ENCODE measurements around the gene ALDH16A1.
"Not testable (repeated sequence)": the region's sequence is repeated elsewhere in the genome, so short reads cannot be mapped to it uniquely, and the experiment has no call there.

The ALDH16A1 gene

DNA sequence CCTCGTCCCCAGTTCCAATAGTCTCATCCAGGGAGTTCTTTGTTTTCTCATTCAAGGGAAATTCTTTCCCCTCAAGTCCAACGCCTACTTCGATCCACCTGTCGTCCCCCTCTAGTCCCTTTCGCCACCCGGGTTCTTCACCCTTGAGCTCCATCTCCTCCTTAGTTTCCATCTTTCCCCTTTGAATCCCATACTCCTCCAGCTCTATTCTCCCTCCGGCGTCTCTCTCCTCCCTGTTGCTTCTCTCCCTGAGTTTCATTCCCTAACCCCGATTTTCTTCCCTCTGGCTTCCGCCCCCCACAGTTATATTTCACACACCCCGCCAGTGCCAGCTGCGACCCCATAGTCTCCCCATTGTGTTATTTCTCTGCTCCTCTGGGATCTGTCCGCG lies 11.1 kb upstream of the ALDH16A1 start:
- no peak for DNase-seq

DNA sequence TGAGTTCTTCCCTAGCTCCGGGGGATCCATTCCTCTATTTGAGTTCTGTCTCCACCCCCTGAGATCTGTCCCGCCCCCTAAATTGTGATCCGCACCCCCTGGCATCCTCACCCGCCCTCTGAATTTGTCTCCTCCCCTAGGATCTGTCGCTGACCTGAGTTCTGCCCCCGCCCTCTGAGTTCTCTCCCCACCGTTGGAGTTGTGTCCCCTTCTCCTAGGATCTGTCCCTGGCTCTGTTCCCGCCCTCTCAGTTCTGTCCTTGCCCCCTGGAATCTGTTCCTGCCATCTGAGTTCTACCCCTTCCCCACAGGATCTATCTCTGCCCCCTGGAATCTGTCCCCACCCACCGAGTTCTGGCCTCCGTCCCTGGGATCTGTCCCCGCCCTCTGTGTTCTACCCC lies 10.7 kb upstream of the ALDH16A1 start:
- DNase-seq = peak; percentile 22

DNA sequence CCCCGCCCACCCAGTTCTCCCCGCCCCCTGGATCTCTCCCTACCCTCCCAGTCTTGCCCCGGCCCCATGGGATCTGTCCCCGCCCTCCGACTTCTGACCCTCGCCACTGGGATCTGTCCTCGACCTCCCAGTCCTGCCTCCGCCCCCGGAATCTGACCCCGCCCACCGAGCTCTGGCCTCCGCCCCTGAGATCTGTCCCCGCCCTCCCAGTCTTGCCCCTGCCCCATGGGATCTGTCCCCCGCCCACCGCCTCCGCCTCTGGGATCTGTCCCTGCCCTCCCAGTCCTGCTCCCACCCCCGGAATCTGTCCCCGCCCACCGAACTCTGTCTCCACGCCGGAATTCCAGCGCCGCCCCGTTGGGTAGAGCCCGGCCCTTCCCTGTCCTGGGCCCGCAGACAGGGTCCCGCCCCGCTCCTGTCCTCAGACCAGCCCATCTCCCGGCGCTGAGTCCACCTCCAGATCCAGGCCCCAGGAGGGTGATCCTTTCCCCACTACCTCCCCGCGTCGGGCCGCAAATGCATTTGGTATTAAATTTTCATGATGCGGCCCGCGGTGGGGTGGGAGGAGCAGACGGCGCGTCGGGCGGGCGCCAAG lies 10.2 kb upstream of the ALDH16A1 start:
- DNase-seq = peak; percentile 86

DNA sequence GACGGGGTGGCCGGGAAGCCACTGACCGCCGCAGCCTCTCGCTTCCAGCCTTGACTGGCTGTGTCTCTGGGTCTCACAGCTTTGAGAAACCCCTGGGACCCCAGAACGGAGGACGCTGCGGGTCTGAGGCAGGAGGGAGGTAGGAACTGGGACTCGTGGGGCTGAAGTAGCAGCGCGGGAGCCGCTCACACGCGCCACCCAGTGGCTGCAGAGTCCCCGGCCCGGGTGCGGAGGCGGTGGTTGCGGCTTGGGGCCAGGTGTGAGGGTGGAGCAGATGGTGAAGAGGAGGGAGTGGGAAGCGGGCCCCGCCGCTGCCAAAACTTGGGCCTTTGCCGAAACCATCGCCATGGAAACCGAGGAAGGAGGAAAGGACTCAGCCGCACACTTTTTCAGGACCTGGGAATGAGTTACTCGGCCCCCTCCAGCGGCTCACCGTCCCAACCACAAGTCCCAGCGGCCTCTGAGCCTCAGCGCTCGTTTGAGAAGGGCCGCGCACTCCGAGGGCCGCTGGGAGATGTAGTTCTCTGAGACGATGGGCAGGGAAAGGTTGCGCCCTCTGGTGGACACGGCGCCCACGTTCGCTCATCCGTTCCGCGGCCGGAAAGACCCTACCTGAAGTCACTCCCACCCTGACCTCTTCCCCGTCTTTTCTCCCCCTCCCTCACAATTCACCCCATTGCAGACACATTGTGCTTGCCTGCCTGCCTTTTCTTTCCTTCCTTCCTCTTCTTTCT lies 9.5 kb upstream of the ALDH16A1 start:
- peak; percentile 91 for DNase-seq

DNA sequence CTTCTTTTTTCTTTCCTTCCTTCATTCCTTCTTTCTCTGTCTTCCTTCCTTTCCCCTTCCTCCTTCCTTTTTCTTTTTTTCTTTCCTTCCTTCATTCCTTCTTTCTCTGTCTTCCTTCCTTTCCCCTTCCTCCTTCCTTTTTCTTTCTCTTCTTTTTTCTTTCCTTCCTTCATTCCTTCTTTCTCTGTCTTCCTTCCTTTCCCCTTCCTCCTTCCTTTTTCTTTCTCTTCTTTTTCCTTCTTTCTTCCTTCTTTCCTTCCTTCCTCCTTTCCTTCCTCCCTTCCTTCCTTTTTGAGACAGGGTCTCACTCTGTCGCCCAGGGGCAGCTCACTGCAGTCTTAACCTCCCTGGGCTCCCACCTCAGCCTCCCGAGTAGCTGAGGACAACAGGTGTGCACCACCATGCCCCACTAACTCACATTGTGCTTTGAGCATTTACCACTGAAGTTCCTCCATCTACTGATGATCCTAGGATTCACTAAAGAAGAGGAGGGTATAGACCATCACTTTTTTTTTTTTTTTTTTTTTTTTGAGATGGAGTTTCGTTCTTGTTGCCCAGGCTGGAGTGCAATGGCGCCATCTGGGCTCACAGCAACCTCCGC lies 8.8 kb upstream of the ALDH16A1 start:
- not testable (repeated sequence) for DNase-seq

DNA sequence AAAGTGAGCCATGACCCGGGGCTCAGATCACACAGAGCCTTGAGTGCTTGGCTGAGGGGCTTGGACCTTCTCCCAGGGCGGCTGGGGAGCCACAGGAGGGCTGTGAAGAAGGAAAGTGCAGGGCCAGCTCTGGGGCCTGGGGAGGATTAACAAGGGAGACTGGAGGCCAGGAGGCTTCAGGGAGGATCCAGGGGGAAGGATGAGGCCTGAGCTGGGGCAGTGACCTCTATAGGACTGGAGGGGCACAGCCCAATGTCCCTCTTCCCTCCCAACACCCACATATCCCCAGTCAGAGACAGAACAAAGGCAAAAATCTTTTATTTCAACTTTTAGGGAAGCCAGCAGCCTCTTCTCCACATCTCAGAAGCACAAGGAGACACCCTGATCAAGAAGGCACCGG lies 7.0 kb upstream of the ALDH16A1 start:
- no peak for DNase-seq

DNA sequence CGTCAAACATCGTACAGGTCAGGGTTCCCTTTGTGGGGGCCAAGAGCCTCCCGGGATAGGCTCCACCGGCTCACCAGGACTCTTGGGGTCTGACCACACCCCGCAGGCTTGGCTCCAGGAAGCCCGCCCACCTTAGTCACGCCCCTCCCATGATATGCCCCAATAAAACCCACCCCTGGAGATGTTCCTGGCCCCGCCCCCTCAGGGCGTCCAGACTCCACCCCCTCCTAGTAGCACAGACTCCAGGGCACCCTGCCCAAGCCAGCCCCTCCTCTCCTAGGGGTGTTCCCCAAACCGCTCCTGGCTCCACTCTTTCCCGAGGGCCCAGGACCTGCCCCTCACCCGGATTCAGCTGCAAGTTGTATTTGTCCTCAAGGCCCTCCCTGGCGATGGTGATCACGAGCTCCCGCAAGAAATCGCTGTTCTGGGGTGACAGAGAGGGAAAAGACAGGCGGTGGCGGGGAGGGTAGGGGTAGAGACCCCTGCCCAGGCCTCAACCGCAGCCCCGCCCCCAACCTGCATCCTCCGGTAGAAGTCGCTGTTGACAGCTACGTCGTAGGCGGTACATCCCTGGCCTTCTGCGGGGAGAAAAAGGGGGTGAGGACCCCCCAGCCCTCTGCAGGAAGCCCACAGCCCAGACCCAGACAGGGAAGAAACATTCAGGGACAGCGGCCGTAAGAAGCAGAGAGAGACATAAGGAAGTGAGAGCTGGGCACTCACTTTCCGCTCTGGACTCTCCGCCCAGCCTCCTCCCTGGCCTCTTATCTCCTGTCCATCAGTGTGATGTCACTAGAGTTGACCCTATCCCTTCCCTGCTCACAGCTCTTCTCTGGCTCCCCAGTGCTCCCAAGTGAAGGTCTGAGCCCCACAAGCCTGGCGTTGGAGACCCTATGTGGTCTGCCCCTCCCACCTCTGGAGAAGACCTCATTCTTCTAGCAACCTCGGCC lies 5.3 kb upstream of the ALDH16A1 start:
- DNase-seq = peak; percentile 14

DNA sequence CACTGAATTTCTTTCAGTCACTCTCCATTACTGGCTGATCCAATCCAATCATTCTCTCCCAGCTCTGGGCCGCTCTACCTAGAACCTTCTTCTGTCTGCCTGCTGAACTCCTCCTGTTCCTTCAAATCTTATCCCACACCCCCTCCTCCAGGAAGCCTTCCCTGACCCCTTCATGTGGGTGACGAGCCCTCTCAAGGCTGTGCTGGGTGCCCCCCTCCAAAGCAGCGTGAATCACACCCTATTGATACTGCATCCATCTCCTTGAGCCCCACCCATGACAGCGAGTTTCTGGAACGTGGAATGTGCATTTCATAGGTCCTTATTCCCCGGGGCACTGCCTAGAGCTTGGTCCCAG lies 4.6 kb upstream of the ALDH16A1 start:
- DNase-seq = no peak

DNA sequence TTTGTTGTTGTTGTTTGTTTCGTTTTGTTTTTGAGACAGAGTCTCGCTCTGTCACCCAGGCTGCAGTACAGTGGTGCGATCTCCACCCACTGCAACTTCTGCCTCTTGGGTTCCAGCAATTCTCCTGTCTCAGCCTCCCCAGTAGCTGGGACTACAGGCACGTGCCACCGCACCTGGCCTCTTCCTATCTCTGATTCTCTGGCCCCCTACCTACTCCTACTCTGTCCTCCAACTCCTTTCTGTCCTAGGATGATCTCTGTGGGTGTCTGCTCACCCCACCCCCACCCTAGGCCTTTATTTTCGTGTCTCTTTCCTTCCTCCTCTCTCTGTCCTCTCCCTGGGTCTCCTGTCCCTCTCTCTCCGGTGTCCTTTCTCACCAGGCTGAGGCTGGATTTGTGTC lies 2.6 kb upstream of the ALDH16A1 start:
- DNase-seq = no peak

DNA sequence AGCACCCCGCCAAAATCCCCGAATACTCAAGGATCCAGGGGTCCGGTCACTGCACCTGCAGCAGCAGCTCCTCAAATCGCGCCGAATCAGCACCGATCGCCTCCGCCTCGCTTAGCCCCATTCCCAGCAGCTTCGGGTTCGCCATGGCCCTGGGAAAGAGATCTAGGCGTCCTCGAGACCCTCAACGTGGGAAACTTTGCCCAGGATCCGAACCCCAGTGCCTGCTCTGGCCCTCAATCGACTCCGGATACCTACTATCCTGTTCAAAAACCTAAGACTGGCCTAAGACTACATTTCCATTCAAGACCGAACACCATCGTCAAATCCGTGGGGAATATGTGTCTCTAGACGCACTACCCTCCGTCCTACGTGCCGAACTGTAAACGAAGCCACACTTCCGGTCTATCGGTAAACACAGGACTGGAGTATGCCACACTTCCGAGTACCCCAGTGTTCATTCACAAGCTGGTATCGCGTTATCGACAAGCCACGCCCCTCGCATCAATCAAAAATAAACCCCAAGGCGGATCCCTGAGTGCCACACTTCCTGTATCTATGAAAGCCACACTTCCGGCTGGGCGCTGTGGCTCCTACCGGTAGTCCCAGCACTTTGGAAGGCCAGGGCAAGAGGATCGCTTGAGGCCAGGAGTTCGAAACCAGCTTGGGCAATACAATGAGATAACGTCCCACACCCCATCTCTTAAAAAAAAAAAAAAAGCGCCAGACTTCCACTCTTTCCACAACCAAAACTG lies 1.4 kb upstream of the ALDH16A1 start, which contains the start of gene PIH1D1:
PIH1D1 (minus strand) TSS at position 385 of the 752 bp plus-strand sequence; CDS start at position 145, 240 bp downstream.
- peak; percentile 93 for DNase-seq

DNA sequence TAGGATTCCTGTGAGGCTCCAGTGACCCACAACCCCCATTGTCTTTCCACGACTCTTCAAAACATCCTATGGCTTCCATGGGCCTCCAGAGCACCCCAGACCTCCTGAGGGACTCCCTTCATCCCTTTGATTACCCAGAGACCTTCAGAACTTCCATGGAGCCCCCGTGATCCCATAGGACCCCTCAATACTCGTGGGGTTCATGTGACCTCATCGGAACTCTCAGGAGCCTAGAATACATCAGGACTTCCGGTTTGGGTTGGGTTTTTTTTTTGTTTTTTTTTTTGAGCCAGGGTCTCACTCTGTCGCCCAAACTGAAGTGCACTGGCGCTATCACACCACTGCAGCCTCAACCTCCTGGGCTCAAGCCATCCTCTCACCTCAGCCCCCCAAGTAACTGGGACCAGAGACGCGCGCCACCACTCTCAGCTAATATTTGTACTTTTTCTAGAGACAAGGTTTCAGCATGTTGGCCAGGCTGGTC lies 774 bp downstream of the ALDH16A1 start:
- DNase-seq = no peak

DNA sequence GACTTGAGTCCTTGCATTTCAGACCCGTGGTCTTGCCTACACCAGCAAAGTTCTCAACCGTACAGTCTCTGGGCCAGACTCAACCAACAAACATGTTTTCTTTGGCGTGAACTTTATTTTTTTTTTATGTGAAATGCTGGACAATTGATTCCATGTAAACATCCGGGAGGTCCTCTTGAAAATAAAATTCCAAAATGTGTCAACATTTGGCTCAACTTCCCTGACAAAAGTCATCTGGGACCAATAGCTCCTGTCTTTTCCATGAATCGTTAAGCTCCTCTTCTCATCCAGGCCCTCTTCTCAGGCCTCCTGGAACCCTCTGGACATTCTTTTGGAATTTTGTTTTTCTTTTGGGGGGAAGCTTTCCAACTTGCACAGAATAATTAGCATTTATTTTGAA lies 2.7 kb downstream of the ALDH16A1 start:
- DNase-seq = no peak

DNA sequence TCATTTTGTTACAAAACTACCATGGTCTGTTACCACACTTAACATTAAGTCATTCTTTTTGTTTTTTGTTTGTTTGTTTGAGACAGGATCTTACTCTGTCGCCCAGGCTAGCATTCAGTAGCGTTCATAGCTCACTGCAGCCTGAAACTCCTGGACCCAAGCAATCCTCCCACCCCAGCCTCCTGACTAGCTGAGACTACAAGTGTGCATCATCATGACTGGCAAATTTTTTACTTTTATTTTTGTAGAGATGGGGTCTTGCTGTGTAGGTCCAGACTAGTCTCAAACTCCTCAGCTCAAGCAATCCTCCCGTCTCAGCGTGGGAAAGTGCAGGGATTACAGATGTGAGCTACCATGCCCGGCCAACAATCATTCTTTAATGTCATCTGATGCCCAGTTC lies 3.3 kb downstream of the ALDH16A1 start:
- DNase-seq = no peak

DNA sequence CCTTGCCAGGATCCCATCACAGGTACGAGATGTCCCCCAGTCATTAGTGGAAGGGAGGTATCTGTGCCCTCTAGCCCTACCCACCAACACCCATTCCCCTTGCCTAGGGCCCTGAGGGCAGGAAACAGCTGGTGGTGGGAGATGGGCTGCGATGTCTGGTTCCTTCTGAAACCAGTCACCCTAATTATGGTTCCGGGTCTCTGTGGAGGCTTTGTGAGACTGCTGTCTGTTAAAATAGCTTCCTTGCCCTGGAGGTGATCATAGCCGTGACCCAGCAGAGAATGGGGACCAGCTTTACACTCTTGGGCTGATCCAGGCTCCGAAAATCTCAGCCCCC lies 5.5 kb downstream of the ALDH16A1 start:
- DNase-seq = no peak

DNA sequence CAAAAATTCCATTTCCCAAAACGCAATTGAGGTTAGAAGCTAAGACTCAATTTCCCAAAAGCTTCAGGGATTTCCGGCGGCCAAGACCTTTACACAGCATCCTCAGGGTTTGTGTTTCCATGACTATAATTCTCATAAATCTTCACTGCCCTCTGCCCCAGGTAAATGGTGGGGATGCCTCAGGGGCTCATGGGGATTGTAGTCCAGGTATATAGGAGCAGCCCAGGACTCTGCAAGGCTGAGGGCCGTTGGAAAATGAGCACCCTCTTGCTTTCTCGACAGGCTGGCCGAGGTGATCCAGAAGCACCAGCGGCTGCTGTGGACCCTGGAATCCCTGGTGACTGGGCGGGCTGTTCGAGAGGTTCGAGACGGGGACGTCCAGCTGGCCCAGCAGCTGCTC lies 6.4 kb downstream of the ALDH16A1 start:
- no peak for DNase-seq

DNA sequence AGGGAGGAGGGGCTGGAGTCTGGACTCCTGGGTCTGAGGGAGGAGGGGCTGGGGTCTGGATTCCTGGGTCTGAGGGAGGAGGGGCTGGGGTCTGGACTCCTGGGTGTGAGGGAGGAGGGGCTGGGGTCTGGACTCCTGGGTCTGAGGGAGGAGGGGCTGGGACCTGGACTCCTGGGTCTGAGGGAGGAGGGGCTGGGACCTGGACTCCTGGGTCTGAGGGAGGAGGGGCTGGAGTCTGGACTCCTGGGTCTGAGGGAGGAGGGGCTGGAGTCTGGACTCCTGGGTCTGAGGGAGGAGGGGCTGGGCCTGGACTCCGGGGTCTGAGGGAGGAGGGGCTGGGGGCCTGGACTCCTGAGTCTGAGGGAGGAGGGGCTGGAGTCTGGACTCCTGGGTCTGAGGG lies 8.1 kb downstream of the ALDH16A1 start:
- not testable (repeated sequence) for DNase-seq

DNA sequence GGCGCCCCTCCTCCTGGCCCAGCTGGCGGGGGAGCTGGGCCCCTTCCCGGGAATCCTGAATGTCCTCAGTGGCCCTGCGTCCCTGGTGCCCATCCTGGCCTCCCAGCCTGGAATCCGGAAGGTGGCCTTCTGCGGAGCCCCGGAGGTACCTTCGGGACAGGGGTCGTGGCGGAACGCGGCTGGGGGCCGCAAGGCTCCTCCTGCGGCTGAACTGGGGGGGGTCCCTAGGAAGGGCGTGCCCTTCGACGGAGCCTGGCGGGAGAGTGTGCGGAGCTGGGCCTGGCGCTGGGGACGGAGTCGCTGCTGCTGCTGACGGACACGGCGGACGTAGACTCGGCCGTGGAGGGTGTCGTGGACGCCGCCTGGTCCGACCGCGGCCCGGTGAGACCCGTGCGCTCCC lies 8.6 kb downstream of the ALDH16A1 start:
- no peak for DNase-seq

DNA sequence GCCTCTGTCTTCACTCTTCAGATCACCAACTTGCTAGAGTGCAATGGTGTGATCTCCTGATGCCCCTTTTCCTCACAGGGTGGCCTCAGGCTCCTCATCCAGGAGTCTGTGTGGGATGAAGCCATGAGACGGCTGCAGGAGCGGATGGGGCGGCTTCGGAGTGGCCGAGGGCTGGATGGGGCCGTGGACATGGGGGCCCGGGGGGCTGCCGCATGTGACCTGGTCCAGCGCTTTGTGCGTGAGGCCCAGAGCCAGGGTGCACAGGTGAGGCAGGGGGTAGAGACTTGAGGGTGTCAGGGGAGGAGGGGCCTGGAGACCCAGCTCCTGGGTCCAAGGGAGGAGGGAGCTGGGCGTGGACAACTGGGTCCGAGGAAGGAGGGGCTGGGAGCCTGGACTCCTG lies 9.5 kb downstream of the ALDH16A1 start:
- DNase-seq = no peak

DNA sequence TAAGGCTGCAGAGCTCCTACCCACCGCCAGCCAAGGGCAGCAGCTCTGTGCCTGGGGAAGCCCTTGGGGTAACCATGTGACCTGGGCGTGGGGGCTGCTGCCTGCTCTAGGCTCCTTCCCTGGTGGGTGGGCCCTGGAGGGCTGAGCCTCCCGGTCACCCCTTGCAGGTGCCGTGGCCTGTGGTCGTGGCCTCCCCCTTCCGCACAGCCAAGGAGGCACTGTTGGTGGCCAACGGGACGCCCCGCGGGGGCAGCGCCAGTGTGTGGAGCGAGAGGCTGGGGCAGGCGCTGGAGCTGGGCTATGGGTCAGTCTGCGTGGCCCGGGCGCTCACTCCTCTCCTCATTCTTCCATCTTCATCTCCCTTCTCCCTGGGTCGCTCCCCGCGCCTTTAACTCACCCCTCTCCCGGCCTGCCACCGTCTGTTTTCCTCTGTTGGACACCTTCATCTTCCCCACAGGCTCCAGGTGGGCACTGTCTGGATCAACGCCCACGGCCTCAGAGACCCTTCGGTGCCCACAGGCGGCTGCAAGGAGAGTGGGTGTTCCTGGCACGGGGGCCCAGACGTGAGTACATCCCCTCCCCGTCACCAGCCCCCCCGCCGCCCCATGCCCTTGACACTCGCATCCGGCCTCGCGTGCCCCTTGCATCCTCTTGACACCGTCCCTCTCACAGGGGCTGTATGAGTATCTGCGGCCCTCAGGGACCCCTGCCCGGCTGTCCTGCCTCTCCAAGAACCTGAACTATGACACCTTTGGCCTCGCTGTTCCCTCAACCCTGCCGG lies 11.1 kb downstream of the ALDH16A1 start:
- DNase-seq = no peak

DNA sequence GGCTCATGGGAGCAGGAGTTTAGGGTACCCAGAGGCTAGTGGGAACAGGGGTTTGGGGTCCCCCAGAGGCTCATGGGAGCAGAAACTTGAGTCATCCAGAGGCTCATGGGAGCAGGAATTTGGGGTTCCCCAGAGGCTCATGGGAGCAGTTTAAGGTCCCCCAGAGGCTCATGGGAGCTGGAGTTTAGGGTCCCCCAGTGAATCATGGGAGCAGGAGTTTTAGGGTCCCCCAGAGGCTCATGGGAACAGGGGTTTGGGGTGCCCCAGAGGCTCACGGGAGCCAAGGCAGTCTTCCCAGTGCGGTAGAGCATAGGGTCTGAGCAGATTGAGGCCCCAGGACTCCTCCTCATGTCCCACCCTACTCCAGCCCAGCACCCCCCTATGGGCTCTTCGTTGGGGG lies 12.3 kb downstream of the ALDH16A1 start:
- DNase-seq = no peak

DNA sequence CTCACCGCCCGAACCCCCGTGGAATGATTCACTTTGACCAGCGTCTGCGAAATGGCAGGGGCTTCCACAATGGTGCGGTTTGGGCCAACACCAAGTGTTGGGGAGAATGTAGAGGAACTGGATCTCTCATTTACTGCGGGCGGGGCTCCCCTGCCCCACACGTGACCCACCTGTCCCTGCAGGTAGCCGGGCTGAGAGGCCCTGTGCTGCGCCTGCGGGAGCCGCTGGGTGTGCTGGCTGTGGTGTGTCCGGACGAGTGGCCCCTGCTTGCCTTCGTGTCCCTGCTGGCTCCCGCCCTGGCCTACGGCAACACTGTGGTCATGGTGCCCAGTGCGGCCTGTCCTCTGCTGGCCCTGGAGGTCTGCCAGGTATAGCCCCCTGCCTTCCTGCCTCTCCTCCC lies 15.2 kb downstream of the ALDH16A1 start:
- DNase-seq = no peak
